ENCODE results near the gene SMARCC2. TPM values are rescaled to one million over a fixed set of nuclear protein-coding genes. Genes with fewer than 3 reads are reported as not detected.
A peak's percentile ranks its signal among the peaks of the same experiment; 100 is the strongest.

Gene SMARCC2
- total RNA-seq, 1 donor from 2014 or later = 45.8 TPM

DNA sequence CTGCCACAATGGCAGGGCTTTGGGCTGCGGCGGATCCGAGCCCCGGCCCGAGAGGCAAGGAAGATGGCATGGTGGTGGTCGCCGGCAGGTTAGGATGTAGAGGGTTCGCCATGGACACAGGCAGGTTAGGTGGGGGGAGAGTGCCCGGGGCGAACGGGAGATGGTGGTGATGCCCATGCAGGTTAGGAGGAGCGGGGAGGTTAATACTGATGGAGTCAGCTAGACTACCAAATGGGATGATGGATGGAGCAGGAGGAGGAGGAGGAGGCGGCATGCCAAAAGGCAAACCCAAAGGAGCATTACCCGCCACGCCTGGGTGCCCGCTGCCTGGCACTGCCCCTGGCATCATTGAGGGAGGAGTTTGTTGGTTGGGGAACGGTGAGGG lies 24.9 kb downstream of the SMARCC2 start:
- DNase-seq (ENCODE audit: low read depth in 2 of 2) = no peak

DNA sequence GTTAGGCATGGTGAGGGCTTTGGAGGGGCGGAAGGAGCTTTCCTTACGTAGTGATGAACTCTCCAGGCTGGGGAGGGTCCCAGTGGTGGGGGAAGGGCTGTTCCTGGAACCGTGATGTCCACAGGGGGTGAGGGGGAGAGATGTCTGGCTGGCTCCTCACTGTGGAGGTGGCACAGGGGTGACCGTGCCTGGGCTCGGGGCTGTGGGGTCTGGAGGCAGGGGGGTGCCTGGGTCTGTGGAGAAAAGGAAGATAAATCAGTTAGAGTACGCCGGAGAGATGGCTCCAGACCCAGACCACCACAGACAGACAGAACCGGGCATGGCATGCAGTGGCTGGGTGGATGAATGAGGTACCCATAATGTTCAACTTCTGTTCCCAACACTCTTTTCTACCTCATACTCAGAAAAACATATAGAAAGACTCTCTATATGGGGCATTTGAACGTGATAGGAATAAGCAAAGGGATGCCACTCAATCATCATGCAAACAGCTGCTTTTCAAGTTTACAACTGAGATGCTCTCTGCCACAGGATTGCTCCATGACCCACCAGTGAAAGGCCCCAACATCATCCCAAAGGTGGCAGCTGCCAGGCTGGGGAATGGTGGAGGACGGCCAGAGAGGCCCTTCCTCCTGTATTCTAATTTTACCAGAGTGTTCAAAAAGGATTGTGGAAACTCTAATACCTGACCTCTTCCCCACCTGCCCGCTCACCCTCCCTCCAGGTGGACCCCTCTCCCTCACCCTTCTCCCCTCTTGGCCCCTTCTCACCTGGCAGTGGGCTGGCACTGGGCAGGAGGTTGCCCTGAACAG lies 25.5 kb downstream of the SMARCC2 start:
- DNase-seq (ENCODE audit: low read depth in 2 of 2) = no peak

DNA sequence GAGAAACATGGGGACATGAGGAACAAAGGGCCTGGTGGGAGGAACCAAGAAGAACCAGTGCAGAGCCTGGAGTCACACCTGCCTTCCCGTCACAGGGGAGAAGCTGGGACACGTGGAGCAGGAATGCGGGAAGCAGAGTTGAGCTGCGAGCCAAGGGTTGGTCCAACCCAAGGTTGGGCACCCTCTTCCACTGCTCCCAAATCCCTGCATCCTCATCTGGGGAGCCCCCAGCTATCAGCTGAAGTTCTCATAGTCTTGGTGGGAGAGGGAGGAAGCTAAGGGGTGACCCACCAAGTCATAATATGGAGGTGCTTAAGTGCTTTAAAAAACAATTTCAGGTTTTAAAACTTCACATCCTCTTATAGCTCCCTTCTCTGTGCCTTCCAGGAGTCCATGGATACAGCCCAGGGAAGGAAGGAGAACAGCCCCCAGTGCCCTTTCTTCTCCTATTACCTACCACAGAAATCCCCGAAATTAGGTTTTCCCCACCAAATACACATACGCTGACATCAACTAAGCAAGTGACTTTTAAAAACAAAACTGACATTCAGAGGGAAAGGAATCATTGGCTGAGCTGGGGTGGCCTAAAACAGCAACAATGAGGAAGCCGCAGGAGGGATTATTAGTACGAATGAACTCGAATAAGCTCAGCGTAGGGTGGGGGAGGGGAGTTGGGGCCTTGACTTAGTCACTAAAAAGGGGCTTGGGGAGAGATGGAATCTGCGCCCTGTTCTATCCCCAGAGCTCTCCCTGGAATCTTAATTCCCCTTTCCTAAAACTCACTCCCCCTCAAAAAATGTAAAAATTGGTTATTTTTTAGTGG lies 26.6 kb downstream of the SMARCC2 start:
- DNase-seq (ENCODE audit: low read depth in 2 of 2) = no peak

DNA sequence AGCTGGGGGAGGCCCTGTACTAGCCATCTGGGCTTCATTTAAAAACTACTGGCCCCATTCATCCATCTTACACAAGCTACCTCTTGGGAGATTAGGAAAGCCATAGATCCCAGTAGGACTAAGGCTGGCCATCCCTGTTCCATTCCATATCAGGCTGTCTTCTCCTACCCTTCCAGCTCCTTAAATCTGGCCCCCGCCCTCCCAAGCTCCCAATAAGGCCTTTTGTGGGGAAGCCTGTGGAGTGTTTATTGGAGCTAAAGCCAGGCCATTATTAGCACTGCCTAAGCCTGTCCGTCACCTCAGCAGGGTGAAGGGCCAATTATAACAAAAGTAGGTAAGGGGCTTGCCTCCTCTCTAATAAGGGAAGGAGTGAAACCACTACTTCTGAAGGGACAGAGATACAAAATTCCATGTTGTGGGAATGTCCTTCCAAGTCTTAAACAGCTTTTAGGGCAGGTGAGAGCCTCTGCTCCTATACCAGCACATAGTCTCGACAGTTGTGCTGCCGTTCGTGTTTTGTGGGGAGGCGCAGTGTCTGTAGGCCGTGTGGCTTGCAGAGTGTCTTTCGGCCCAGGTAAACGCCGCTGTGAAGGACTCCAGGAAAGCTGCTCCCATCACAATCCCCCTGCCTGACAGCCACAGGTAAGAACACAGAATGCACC lies 27.5 kb downstream of the SMARCC2 start:
- no peak for DNase-seq (ENCODE audit: low read depth in 2 of 2)

DNA sequence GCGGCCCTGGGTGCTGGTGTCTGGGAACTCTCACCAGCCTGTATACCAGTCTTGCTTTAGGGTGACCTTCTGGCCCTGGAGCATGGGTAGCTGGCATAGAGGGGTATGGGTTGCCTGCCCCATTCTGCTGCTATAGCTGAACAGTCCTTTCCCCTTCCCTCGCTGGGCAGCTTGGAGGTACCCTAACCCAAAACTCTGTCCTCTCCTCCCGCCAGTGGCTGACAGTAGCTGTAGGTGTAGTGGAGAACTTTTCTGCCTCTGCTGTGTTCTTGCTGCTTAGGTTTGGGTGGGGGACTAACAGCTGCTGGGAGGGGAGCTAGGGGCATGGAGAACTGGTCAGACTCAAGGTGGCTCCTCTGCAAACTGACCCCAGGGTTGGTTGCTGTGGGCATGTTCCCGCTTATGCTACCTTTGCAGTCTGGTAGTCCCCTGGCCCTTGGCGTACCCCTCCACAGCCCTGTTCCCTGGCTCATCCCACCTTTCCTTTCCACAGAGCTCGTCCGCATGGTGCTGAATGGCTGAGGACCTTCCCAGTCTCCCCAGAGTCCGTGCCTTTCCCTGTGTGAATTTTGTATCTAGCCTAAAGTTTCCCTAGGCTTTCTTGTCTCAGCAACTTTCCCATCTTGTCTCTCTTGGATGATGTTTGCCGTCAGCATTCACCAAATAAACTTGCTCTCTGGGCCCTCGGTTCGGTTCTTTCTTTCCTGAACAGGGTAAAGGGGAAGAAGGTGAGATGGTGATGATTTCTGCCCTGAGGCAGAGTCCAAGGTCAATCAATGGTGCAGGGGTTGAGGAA lies 28.2 kb downstream of the SMARCC2 start:
- no peak for DNase-seq (ENCODE audit: low read depth in 2 of 2)

DNA sequence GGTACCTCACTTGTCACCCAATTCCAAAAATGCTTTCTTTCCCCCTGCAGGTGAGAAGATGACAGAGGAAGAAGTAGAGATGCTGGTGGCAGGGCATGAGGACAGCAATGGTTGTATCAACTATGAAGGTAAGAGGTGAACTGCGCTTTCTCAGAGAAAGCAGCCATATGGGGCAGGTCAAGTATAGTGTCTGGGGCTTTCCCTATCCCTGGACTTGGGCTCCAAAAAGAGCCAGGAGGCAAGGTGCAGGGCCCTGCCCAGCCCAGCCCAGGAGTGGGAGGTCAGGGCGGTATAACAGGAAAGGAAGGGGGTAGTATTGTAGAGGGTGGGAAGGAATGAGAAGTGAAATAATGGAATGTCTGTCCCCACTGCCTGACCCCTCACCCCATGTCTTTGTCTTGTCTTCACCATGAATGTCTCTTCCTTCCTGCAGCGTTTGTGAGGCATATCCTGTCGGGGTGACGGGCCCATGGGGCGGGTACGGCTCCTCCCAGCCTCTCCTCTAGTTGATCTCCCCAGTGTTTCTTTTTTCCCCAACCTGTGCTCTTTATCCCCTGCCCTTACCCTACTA lies 29.0 kb downstream of the SMARCC2 start:
- DNase-seq (ENCODE audit: low read depth in 2 of 2) = peak; percentile 73 to 93

DNA sequence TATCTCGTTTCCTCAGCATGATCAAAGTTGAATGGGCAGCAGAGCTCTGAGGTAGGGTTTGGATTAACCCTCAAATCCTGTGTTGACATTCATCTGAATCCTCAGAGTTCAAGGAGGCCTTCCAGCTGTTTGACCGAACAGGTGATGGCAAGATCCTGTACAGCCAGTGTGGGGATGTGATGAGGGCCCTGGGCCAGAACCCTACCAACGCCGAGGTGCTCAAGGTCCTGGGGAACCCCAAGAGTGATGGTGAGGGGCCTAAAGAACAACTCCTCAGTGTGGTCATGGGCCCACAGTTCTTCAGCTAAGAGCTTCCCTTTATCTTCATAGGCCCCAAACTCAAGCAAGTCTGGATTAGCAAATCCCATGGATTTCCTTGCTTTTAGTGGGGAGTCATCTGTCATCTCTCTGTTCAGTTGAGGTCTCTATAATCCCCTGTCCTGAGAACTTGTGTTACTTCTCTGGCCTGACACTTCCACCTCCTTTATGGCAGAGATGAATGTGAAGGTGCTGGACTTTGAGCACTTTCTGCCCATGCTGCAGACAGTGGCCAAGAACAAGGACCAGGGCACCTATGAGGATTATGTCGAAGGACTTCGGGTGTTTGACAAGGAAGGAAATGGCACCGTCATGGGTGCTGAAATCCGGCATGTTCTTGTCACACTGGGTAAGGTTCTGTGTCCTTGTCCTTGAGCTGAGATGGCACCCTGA lies 29.6 kb downstream of the SMARCC2 start:
- DNase-seq (ENCODE audit: low read depth in 2 of 2) = no peak

DNA sequence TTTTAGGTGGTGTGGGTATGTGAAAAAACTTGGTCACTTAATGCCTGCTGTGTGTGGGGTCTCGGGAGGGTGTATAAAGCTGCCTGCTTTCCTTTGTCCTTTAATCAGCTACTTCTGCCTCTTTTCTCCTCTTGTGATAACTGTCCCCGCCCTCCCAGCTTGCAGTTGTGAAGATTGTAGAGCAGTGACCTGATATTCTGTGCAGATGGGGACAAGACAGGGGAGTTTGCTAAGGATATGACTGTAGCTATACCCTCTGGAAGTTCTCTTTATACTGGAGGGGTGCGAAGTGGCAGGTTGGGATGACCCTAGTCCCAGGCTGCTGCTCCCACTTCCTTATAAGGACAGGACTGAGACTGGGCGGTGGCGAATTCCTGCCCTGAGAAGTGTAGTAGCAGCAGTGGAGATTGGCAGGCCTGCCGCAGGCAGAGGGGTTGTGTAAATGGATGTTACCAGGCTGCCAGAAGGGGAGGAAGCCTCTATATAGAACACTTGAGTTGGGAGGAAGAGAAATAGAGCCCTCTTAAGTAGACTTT lies 30.3 kb downstream of the SMARCC2 start:
- peak; percentile 30 to 78 for DNase-seq (ENCODE audit: low read depth in 2 of 2)

DNA sequence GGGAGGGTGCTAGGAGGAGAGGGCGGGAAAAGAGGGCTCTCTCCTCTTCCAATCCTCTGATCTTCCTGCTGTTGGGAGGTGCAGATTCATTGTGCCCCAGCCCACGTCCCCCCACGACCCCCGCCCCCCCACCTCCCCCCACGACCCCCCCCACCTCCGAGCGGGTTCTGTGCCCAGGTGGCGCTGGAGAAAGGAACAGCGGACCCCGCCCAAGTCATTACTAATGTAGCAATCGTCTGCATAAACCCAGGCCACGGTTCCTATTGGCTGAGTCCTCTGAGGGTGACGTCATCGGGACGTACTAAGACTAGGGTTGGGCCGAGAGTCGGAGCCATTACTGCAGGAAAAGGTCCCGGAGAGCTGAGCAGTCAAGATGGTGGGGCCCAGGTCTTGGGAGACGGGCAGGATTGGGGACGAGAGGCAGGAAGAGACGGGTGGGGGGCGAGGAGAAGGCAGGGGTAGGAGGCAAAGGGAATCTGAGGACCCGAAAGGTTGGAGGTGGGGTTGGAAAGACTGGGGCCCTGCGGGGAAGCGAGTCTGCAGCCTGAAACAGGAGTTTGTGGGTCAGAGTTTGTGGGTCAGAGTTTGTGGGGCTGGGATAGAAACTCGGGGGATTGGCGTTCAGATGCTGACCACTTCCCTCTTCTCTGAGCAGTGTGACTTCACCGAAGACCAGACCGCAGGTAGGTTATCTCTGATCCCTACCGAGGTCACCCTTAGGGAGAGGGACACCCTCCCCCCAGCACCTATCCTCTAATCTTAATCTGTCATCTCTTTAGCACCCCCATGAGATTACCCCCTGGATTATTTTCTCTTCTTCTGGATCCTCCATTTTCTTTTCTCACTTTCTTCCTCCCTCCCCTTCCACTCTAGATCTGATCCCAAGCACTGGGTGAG lies 31.0 kb downstream of the SMARCC2 start, which contains the start of gene MYL6:
TSS of gene MYL6 (plus strand) at position 331 of the 897 bp plus-strand sequence. CDS start at position 374, 43 bp downstream.
- DNase-seq (ENCODE audit: low read depth in 2 of 2) = peak; percentile 98 to 99

DNA sequence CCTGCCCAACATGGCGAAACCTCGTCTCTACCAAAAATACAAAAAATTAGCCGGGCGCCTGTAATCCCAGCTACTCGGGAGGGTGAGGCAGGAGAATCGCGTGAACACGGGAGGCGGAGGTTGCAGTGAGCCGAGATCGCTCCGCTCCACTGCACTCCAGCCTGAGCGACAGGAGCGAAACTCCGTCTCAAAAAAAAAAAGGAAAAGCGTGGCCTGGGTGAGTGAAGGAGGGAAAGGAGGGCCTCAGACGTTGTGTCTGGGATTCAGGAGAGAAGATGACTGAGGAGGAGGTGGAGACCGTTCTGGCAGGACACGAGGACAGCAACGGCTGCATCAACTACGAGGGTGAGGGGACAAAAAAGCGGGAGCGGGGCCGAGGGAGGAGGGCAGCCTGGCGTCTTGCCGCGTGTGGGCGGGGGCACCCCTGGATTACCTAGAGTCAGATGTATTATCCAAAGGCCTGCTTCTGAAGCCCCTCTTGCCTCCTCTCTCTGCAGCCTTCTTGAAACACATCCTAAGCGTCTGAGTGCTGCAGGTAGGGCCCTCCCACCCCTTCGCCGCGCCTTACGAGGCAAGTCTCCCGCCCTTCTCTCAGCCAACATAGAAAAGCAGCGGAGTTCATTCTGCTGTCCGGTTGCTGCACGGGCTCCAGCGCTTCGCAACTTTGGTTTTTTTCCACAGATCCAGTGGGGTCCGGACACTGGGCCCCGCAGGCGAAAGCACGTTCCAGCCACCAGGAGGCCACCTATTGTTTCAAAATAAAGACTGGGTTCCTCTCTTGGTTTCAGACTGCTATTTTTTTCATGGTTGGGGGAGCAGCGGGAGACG lies 31.9 kb downstream of the SMARCC2 start:
- DNase-seq (ENCODE audit: low read depth in 2 of 2) = peak; percentile 89 to 93

DNA sequence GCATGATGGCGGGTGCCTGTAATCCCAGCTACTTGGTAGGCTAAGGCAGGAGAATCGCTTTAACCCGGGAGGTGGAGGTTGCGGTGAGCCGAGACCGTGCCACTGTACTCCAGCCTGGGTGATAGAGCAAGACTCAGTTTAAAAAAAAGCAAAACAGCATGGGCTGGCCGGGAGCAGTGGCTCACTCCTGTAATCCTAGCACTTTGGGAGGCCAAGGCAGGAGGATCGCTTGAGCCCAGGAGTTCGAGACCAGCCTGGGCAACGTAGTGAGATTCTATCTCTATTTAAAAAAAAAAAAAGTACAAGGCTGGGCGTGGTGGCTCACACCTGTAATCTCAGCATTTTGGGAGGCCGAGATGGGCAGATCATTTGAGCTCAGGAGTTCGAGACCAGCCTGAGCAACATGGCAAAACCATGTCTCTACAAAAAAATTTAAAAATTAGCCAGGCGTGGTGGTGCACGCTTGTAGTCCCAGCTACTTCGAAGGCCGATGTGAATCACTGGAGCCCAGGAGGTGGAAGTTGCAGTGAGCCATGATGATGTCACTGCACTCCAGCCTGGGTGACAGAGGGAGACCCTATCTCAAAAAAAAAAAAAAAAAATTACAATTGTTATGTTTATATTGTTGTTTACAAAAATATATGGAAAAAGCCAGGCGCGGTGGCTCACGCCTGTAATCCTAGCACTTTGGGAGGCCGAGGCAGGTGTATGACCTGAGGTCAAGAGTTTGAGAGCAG lies 32.7 kb downstream of the SMARCC2 start:
- DNase-seq (ENCODE audit: low read depth in 2 of 2) = peak in 1 of 2 donors; percentile 32

DNA sequence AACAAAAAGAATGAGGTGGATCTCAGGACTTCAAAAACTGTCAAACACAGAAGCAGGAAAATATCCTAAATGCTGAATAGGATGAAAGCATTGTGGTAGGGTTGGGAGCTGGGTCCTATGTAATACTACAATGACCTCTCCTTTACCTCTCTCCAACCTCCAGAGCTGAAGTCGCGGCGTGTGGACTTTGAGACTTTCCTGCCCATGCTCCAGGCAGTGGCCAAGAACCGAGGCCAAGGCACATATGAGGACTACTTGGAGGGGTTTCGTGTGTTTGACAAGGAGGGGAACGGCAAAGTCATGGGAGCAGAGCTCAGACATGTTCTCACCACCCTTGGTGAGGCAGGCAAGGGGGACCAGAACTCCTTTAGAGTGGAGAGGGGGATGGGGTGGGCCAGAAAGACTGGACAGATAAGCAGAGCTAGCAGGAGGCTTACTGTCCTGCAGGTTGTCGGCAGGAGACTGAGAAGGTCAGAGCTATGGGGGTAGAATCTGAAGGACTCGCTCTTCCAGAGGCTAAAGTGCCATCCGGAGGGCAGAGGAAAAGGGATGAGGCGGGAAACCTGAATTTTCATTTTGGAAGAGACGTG lies 33.9 kb downstream of the SMARCC2 start:
- no peak for DNase-seq (ENCODE audit: low read depth in 2 of 2)

DNA sequence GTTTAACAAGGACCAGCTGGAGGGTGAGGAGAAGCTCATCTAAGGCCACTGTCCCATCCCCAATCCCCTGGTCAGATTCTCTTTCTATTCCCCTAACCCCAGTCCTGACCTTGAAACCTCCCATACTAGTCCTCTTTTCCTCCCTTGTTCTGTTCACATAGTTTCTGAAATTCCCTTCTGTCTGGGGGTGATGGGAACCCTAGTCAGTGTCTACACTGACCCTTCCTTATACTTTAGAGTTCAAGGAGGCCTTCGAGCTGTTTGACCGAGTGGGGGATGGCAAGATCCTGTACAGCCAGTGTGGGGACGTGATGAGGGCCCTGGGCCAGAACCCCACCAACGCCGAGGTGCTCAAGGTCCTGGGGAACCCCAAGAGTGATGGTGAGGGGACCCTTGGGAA lies 34.5 kb downstream of the SMARCC2 start:
- no peak for DNase-seq (ENCODE audit: low read depth in 2 of 2)

DNA sequence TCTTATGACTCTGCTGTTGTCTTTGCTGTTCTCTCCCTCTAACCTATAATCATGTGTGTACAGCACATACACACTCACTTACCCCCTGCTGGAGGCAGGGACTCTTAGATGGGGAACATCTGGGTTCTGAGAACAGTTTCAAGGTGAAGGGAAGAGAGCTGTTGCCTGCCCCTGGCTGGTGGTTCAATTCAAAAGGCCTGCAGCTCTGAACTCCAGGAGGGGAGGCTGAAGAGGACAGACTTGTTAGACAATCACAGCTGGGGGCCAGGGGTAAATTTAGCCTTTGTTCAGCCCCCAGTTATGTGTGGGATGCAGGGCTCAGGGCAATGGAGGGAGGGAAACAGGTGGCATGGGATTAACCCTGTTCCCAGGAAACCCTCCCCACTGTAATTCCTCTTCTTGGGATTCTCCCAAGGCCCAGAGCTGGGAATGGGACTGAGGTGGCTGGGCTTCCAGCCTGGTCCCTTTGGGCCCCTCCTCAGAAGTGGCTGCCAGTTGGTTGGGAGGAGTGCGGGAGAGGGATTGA lies 35.0 kb downstream of the SMARCC2 start:
- DNase-seq (ENCODE audit: low read depth in 2 of 2) = no peak

DNA sequence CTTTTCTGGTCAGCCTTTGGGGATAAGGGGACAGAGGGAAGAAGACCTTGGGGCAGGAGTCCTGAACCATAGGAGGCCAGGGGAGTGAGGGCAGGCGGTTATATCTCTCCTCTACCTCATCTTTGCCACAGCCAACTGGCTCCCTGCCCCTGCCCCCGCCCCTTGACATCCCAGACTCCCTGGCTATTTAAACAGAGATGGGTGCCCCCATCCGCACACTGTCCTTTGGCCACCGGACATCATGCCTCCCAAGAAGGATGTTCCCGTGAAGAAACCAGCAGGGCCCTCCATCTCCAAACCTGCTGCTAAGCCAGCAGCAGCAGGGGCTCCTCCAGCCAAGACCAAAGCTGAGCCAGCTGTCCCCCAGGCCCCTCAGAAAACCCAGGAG lies 35.6 kb downstream of the SMARCC2 start:
- DNase-seq (ENCODE audit: low read depth in 2 of 2) = no peak

DNA sequence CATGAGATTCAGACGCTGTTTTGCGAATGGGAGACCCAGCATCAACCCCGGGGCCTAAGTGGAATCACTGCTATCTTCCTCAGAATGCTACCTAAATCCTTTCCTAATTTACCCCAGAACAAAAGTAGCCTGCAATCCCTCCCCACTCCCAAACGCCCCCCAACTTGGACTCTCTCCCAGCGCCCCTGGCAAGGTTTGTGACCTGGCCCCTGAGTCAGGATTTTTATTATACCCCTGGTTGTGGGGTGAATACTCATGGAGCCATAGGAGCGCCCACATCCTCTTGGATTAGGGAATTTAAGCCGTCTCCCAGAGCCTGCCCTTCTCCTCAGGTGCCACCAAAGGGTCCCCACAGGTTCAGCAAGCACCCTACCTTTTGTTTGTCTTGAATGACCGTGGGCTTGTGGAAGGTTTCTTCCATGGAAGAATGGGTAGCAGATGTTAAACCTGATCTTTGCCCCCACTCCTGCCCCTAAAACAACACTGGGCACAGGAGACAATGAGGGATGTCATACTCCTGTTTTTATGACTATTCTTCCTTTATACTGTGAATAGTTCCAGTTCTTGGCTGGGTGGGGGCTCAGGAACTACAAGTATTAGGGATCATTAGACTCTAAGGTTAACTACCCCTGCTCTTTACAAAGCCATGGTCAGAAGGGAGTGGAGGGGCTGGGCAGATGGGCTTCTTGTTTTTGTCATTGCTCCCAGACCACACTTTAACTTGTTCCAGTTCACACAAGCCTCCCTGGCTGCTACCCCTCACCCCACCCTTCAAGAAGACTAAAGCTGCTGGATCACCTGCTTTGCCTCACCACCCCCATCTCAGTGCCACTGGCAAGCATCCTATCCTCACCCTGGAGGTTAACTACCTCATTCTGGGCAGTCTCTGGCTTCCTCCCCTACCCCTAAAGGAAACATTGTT lies 36.3 kb downstream of the SMARCC2 start:
- no peak for DNase-seq (ENCODE audit: low read depth in 2 of 2)
